Measurements from ENCODE around the gene SLC40A1.

GRCh38 chr2:189593115-189593514, 12.5 kb upstream of the SLC40A1 start:
- TF ChIP-seq, protein P1, sequence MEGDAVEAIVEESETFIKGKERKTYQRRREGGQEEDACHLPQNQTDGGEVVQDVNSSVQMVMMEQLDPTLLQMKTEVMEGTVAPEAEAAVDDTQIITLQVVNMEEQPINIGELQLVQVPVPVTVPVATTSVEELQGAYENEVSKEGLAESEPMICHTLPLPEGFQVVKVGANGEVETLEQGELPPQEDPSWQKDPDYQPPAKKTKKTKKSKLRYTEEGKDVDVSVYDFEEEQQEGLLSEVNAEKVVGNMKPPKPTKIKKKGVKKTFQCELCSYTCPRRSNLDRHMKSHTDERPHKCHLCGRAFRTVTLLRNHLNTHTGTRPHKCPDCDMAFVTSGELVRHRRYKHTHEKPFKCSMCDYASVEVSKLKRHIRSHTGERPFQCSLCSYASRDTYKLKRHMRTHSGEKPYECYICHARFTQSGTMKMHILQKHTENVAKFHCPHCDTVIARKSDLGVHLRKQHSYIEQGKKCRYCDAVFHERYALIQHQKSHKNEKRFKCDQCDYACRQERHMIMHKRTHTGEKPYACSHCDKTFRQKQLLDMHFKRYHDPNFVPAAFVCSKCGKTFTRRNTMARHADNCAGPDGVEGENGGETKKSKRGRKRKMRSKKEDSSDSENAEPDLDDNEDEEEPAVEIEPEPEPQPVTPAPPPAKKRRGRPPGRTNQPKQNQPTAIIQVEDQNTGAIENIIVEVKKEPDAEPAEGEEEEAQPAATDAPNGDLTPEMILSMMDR (IDR thresholded peaks at IDR 0.05) = no peak
- TF ChIP-seq POLR2AphosphoS5 (IDR thresholded peaks at IDR 0.05) = no peak
